SK-N-MC (cell line): ENCODE results near the gene DDX1.
A peak's percentile ranks its signal among the peaks of the same experiment; 100 is the strongest.

Source experiments
- DNase-seq: peaks from one replicate; pipeline ENCODE4 v3.0.0-alpha.2; 2011; ENCODE audit warnings: low read depth, low spot score
- H3K27ac ChIP-seq: fragments of 200-600 bp; sonication (generic); 2 replicates; pipeline ENCODE4 v1.5.1; 2016; ENCODE audit warnings: mixed run types
- H3K36me3 ChIP-seq: fragments of 200-600 bp; sonication (generic); 2 replicates; pipeline ENCODE4 v1.6.1; 2017; ENCODE audit warnings: antibody characterized with exemption, low read length, mixed read lengths; ENCODE audit not compliant: insufficient read depth
- H3K4me3 ChIP-seq: fragments of 200-600 bp; sonication (generic); 2 replicates; pipeline ENCODE4 v1.5.1; 2016
- H3K9ac ChIP-seq: fragments of 200-600 bp; sonication (generic); 2 replicates; pipeline ENCODE4 v1.8.0; 2017; ENCODE audit warnings: mixed run types, mixed read lengths; ENCODE audit not compliant: insufficient read length
- H3K9me3 ChIP-seq: fragments of 200-600 bp; sonication (generic); 2 replicates; pipeline ENCODE4 v1.6.1; 2017; ENCODE audit warnings: low read depth, mild to moderate bottlenecking, antibody characterized with exemption, low read length, moderate library complexity, mixed read lengths
- EZH2 ChIP-seq: fragments of 200-600 bp; sonication (generic); IDR thresholded peaks from one replicate; pipeline ENCODE4 v1.6.1; 2017; ENCODE audit warnings: antibody characterized with exemption
- FOXP2 ChIP-seq: optimal IDR thresholded peaks from 2 replicates; pipeline ENCODE3; 2011; ENCODE audit warnings: mild to moderate bottlenecking, moderate library complexity; ENCODE audit not compliant: insufficient read depth; ENCODE audit errors: extremely low read length, control extremely low read depth
- POLR2AphosphoS5 ChIP-seq: IDR thresholded peaks from 2 replicates; pipeline ENCODE4 v1.6.1; 2012; ENCODE audit warnings: mild to moderate bottlenecking, low read depth, low read length, borderline replicate concordance

The DDX1 gene

DNA sequence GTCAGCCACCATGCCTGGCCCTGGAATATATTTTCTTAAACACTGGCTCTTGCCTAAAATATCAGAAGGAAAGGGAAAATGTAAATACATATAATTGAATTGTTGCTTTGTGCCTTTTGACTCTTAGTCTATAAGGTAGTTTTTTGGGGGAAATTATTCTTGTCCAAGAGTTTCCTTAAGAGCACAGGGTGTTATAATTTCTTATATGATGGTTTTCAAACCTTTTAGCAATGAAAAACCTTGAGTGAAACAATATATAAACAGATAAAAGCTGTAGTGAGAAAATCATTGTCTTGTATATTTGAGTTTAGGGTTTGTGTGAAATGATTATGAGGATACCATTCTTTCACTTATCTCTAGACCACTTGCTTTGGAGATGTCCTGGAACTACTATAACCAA is 40.2 kb downstream of the DDX1 start:
- no peak overlapping the region for H3K27ac ChIP-seq
- no peak overlapping the region for H3K4me3 ChIP-seq
- H3K9ac ChIP-seq, result no peak overlapping the region
- H3K36me3 ChIP-seq, result peaks cover 83% of the 10 kb centered on the region
- H3K9me3 ChIP-seq, result no peaks in the 10 kb centered on the region
- DNase-seq, result no peak
- TF ChIP-seq POLR2AphosphoS5, result no peak
- no peak for TF ChIP-seq FOXP2
- TF ChIP-seq EZH2, result no peak

- Histone ChIP-seq H3K27ac (peak overlapping the region; percentile 29), H3K9me3 (no peaks in the 10 kb centered on the region), H3K36me3 (peaks cover 69% of the 10 kb centered on the region), H3K4me3 (no peak overlapping the region), H3K9ac (no peak overlapping the region)
- TF ChIP-seq FOXP2, result no peak
- no peak for TF ChIP-seq POLR2AphosphoS5
- no peak for TF ChIP-seq EZH2
- no peak for DNase-seq
Measured at GRCh38 chr2:15633043-15633970, 41.6 kb downstream of the DDX1 start.

DNA sequence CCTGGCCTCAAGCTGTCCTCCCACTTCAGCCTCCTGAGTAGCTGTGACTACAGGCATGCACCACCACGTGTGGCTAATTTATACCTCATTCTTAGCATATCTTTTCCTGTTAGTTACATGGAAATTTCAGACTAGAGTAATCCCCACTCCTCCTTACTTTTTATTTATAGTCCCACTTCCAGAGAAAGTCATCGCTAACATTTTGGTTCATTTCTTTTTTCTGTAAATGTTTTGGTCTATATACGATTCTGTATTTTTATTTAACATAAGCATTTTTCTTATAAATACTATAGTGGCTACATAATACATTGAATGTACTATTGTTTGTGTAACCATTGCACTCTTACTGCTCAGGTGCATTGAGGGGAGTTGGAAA is 42.3 kb downstream of the DDX1 start:
- H3K4me3 ChIP-seq, result no peak overlapping the region
- peaks cover 62% of the 10 kb centered on the region for H3K36me3 ChIP-seq
- TF ChIP-seq EZH2, result no peak
- TF ChIP-seq POLR2AphosphoS5, result no peak
- TF ChIP-seq FOXP2, result no peak
- H3K9me3 ChIP-seq, result no peaks in the 10 kb centered on the region
- DNase-seq, result no peak
- no peak overlapping the region for H3K9ac ChIP-seq
- H3K27ac ChIP-seq, result peak overlapping the region; percentile 70; the same call in 1 of the 2 replicates

DNA sequence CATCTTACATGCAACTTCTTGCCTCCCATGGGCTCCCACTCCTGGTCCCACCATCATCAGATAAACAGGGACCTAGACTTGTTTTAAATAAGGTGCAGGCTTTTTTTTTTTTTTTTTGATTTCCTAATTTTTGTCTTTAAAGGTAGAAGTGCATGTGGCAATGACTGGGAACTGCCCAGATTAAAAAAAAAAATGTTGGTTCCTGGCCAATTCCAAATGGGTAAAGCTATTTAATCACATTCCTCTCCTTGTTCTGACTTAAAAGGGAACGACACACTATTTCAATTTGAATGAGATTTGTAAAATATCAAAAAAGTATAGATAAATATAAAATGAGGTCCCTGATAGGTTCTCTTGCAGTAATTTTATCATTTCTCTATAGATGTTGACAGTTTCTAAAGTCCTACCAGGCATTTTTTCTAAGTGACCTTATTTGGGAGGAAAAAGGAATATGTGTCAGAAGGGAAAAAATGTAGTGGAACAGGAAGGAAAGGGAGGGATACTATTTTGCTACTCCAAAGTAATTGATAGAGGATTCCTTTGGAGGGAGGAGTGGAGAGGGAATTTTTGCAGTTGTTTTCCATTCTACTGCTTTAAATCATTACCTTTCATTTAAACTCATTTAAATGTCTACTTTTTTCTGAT is 43.3 kb downstream of the DDX1 start:
- peaks cover 52% of the 10 kb centered on the region for H3K36me3 ChIP-seq
- no peak overlapping the region for H3K9ac ChIP-seq
- H3K27ac ChIP-seq, result peak overlapping the region; percentile 70
- H3K4me3 ChIP-seq, result no peak overlapping the region
- H3K9me3 ChIP-seq, result no peaks in the 10 kb centered on the region
- no peak for DNase-seq
- TF ChIP-seq POLR2AphosphoS5 (no peak), FOXP2 (no peak), EZH2 (no peak)

DNA sequence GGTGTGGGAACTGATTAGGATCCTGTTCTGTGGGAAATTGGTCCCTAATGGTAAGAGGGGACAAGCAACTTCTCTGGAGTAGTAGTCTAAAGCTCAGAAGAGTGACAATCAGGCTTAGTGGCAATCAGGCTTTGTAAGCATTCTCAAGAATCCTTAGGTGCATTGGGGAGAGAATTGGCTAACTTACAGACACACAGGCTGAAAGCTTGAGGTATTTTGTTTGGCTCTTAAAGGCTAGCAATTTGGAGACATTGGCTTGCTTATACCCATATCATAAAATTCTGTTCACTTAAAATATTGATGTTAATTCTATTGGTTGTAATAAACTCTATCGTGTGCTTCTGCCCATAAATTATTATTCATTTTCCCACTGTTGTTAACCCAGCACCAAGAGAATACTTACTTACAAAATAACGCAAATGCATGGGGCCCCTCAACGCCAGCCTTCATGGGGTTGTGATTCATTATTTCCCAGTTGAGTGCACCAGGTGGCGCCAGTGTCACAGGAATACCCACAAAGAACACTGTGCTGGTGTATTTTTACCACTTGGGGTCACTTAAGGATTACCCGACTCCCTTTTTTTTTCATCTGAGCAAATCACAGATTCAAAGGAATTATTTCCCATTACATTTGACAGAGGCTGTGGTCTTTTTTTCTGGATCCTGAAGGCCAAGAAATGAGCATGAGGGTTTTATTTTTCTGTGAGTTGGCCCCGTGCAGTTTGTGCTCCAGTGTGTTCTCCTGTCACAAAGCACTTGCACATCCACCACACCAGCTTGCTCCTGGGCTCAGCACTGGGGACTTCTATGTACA is 45.5 kb downstream of the DDX1 start:
- Histone ChIP-seq H3K9ac (no peak overlapping the region), H3K4me3 (no peak overlapping the region), H3K9me3 (no peaks in the 10 kb centered on the region), H3K27ac (peak overlapping the region; percentile 70), H3K36me3 (peaks cover 42% of the 10 kb centered on the region)
- TF ChIP-seq POLR2AphosphoS5 (no peak), EZH2 (no peak)
- DNase-seq, result peak; percentile 62

GRCh38 chr2:15638720-15639119 is 47.1 kb downstream of the DDX1 start:
- Histone ChIP-seq H3K9ac (no peak overlapping the region), H3K4me3 (no peak overlapping the region), H3K9me3 (no peaks in the 10 kb centered on the region), H3K36me3 (peaks cover 26% of the 10 kb centered on the region), H3K27ac (no peak overlapping the region)
- DNase-seq, result no peak
- TF ChIP-seq FOXP2 (no peak), EZH2 (no peak), POLR2AphosphoS5 (no peak)

GRCh38 chr2:15639323-15640251 is 47.9 kb downstream of the DDX1 start:
- TF ChIP-seq POLR2AphosphoS5, result no peak
- no peak for TF ChIP-seq EZH2
- no peak for TF ChIP-seq FOXP2
- Histone ChIP-seq H3K4me3 (no peak overlapping the region), H3K9ac (no peak overlapping the region), H3K27ac (no peak overlapping the region), H3K36me3 (peaks cover 18% of the 10 kb centered on the region), H3K9me3 (no peaks in the 10 kb centered on the region)
- DNase-seq, result no peak

GRCh38 chr2:15640261-15640711 is 48.6 kb downstream of the DDX1 start:
- H3K9me3 ChIP-seq, result no peaks in the 10 kb centered on the region
- DNase-seq, result no peak
- H3K9ac ChIP-seq, result no peak overlapping the region
- no peak overlapping the region for H3K27ac ChIP-seq
- no peak overlapping the region for H3K4me3 ChIP-seq
- peaks cover 17% of the 10 kb centered on the region for H3K36me3 ChIP-seq
- TF ChIP-seq POLR2AphosphoS5 (no peak), FOXP2 (no peak), EZH2 (no peak)
